Embryonic facial prominence (tissue), 1 donor: ENCODE results near the gene PNMA8A.

Experiments
- DNase-seq: peaks from one replicate; pipeline ENCODE4 v3.0.0-alpha.2; 2016; ENCODE audit errors: extremely low spot score

PNMA8A gene

DNA sequence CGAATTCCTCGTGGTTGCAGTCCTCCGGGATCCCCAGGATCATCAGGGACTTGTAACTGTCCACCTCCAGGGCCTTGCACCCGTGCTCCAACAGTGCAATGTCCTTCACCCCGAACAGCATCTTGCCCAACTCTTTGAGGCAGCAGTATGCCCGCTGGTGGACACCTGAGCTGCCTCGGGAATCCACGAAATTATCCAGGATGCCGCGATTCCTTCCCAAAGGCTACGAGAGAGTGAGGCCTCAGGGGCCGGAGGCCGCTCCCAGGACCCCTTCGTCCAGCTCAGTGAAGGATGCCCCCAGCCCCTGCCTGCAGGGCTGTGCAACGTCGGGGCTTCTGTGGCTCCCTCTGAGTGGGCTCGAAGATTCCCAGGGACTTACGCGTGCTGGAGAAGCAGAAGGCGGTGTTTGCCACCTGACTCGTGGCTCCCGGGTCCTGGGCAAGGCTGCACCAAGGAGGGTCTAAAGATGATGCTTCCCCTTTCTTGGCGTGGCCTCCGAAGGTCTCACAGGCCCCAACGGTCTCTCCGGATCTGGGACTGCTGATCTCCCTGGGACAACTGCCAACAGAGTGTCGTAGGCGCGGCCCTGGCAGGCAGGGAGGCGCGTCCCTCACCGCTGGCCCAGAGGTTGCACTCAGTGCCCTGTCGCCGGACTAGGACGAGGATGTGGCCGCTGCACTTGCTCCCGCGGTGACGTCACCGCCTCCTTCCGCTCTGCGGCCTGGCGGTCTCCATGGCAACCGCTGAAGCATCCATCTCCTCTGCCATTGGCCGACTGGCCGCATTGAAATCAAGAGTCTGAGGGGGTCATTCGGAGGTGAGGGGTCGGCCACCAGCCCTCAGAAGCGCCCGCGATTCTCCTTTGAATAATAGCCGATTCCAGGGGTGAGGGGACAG lies 42.9 kb downstream of the PNMA8A start, which contains the start of gene PNMA8C:
Gene PNMA8C (minus strand): TSS at position 698 of the 897 bp plus-strand sequence. CDS start 577 bp downstream, at position 121.
- no peak for DNase-seq

DNA sequence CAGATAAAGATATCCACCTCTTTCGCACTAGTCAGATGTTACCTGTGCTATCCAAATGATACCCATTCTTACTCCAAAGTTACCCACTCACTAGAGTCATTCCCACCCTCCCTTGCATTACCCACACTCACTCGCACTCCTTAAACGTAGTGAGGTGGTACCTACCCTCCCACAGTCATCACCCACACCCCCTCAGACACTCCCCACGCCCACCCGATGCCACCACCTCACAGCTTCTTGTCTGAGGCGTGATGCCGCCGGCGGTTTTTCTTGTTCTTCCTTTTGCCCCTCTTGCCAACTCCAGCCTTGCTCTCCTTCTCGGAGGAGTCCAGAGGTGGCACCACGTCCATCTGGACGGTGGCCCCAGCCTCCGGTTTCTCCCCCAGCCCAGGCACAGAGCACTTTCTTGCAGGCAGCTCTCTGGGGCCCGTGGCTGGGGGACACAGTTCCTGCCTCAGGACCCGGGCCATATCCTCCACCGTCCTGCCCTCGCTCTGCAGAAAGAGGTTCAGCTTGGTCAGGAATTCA lies 43.8 kb downstream of the PNMA8A start:
- DNase-seq: no peak

DNA sequence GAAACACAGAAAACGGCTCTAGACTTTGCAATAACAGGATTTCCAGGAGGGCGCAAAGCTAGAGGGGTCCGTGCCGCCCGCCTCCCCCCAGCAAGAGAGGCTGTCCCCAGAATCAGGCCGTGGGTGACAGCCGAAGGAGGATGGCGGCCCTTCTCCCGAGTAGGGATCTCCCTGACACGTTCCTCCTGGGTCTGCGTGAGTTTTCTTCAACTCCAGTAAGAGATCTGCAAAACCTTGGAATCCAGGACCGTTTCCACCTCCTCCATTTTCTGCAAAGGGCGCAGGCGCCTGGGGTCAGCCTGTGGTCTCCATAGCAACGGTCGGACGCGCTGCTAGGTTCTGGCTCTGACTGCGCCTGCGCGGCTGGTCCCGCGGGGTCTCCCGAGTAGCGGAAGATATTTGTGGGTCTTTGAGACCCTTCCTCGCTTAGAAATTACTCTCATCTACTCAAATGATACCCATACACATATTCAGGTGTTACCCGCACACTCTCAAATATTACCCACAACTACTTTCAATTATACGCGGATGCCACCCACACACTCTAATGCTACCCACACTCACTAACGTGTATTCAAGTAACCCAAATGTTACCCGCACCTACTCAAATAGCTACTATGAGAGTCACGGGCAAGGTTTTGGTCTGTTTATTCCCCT lies 44.7 kb downstream of the PNMA8A start:
- DNase-seq: peak; percentile 75

DNA sequence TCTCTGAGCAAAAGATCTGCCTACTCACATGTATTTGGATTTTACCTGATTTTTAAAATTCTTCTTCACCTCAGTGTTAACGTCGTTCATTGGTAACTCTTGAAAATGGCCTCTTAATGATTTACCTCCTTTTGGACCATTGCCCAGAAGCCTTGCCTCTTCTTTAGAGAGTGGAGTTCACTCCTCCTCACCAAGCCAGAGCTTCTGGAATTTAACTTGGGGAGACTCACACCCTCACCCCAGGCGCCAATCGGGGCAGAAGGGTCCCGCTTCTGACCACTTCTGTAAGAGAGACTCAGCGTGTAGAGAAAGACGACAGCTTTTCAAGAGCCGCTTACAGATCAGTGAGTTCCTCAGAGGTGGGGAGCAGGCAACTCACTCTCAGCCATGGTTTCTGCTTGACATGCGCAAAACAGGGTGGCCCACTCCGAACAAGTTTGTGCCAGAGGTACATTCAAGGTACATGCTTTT lies 45.3 kb downstream of the PNMA8A start:
- DNase-seq: no peak

DNA sequence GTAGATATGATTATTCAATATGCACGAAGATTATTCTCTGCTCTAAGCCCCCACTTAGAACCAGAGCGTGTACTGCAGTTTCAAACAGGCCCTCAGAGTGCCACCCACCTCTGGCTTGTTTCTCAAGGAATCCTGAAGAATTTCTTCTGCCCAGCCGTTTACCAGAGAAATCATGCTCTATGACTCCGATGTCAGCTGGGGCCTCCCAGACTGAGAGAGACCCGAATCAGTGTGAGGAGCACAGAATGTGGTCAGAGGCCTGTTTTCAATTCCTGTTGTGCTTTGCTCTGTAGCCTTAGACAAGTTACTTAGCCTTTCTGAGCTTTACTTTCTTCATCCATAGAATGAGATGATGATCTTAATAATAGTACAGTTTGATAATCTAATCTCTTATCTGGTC lies 48.2 kb downstream of the PNMA8A start:
- DNase-seq: no peak

DNA sequence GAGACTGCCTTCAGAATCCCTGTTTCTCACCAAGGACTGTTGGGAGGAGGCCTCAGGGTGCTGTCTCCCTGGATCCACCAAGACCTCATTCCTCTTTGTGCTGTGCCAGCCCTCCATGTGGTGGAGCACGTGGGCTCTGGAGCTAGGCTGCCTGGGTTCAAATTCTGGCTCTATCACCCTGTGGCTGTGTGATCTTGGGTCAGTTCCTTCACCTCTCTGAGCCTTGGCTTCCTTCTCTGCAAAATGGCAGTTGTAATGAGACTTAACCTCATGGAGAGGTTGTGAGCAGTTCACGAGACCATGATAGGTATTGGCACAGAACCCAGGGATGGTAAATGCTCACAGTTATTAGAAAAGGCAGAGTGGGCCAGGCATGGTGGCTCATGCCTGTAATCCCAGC lies 49.0 kb downstream of the PNMA8A start:
- no peak for DNase-seq

DNA sequence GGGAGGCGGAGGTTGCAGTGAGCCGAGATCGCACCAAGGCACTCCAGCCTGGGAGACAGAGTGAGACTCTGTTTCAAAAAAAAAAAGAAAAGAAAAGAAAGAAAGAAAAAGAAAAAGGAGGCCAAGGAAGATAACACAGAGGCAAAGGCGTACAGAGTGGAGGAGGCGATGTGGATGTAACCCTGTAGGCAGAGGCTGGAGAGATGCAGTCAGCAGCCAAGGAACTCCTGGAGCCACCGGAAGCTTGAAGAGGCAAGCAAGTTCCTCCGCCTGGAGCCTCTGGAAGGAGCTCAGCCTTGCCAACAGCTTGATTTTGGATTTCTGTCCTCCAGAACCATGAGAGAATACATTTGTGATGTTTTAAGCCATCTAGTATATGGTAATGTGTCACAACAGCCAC lies 51.3 kb downstream of the PNMA8A start:
- DNase-seq: no peak
